Endothelial cell of umbilical vein (primary cell): Measurements from ENCODE around the gene ICA1L. TPM values are rescaled to one million over a fixed set of nuclear protein-coding genes. Genes with fewer than 3 reads are reported as not detected.
"Not testable (repeated sequence)": the region's sequence is repeated elsewhere in the genome, so short reads cannot be mapped to it uniquely, and the experiment has no call there.

Experiments used
- BruUV-seq: library from RNA; stranded (reverse); fragments of 400-500 nt; replicated peaks from 2 replicates; lab custom pipeline; 2021; lab: Mats Ljungman, UMichigan
- CTCF ChIA-PET: fragments of 300-600, 350-600 bp; sonication (Branson Sonifier 250); formaldehyde crosslinking; loops from one replicate; lab custom pipeline; 2021; ENCODE audit warnings: antibody characterized with exemption, inconsistent platforms; lab: Charles Lee
- POLR2A ChIA-PET: fragments of 300-600, 350-600 bp; sonication (Branson Sonifier 250); formaldehyde crosslinking; loops from one replicate; lab custom pipeline; 2021; ENCODE audit warnings: antibody characterized with exemption, inconsistent platforms; lab: Charles Lee
- DNase-seq: peaks from one replicate; pipeline ENCODE4 v3.0.0-alpha.2; 2011; ENCODE audit warnings: low read depth, low spot score
- FAIRE-seq: peaks from 2 replicates; lab custom pipeline; 2011; peaks lifted over from hg19 to GRCh38; lab: Jason Lieb, UNC
- H2AFZ ChIP-seq: 2 replicates; pipeline ENCODE4 v1.6.0; 2012; ENCODE audit warnings: low read depth, low read length, control low read depth, inconsistent platforms
- H3K27ac ChIP-seq: 2 replicates; pipeline ENCODE4 v1.5.1; 2011; ENCODE audit warnings: low read depth, mild to moderate bottlenecking, control low read depth, low read length, moderate library complexity; ENCODE audit not compliant: insufficient read depth
- H3K27me3 ChIP-seq, 2 experiments: 2 replicates each; pipeline versions ENCODE4 v1.6.0 to v1.6.1; 2011; ENCODE audit warnings: low read length in 2 of 2, mixed read lengths in 1 of 2; ENCODE audit not compliant: control insufficient read depth in 2 of 2, insufficient read depth in 2 of 2
- H3K36me3 ChIP-seq, 2 experiments: 2 replicates in 1 of 2; 3 replicates in 1 of 2; pipeline ENCODE4 v1.5.1; 2011; ENCODE audit warnings: low read length in 2 of 2, mild to moderate bottlenecking in 1 of 2, moderate library complexity in 1 of 2; ENCODE audit not compliant: control insufficient read depth in 2 of 2, insufficient read depth in 2 of 2; ENCODE audit errors: extremely low read depth in 1 of 2
- H3K4me1 ChIP-seq: 3 replicates; pipeline ENCODE4 v1.5.1; 2011; ENCODE audit warnings: mild to moderate bottlenecking, low read length; ENCODE audit not compliant: control insufficient read depth, insufficient read depth; ENCODE audit errors: extremely low read depth
- H3K4me2 ChIP-seq: 2 replicates; pipeline ENCODE4 v1.6.1; 2011; ENCODE audit warnings: low read length, control low read depth, mixed read lengths; ENCODE audit not compliant: insufficient read depth
- H3K4me3 ChIP-seq, 3 experiments: fragments of 200-600 bp in 1 of 3; sonication (generic), shearing (Covaris generic) in 1 of 3; replicated peaks in 1 of 3; 2 replicates each; pipeline ENCODE4 v1.5.1; 2011 to 2016; ENCODE audit warnings: control low read depth in 3 of 3, low read length in 3 of 3, mild to moderate bottlenecking in 2 of 3, inconsistent platforms in 1 of 3, low read depth in 1 of 3, moderate library complexity in 1 of 3; ENCODE audit not compliant: insufficient read depth in 1 of 3
- H3K79me2 ChIP-seq: 2 replicates; pipeline ENCODE4 v1.6.0; 2012; ENCODE audit warnings: low read length, inconsistent platforms; ENCODE audit not compliant: control insufficient read depth, insufficient read depth
- H3K9ac ChIP-seq: replicated peaks from 2 replicates; pipeline ENCODE3; 2011; ENCODE audit warnings: low read length, control low read depth; ENCODE audit not compliant: insufficient read depth; ENCODE audit errors: extremely low read depth
- H3K9me1 ChIP-seq: replicated peaks from 3 replicates; pipeline ENCODE4 v1.6.0; 2011; ENCODE audit warnings: mild to moderate bottlenecking, low read length; ENCODE audit not compliant: control insufficient read depth, insufficient read depth; ENCODE audit errors: extremely low read depth
- H3K9me3 ChIP-seq: replicated peaks from 2 replicates; pipeline ENCODE4 v1.5.1; 2012; ENCODE audit warnings: low read length, inconsistent platforms; ENCODE audit not compliant: control insufficient read depth, insufficient read depth
- H4K20me1 ChIP-seq: replicated peaks from 2 replicates; pipeline ENCODE3; 2011; ENCODE audit warnings: mild to moderate bottlenecking, low read length; ENCODE audit not compliant: control insufficient read depth, insufficient read depth; ENCODE audit errors: extremely low read depth
- CTCF ChIP-seq, 2 donors: IDR thresholded peaks; 1 replicate in 1 of 2; 2 replicates in 1 of 2; pipeline ENCODE4 v1.5.1; 2011; ENCODE audit warnings: low read length in 2 of 2, mild to moderate bottlenecking in 2 of 2, moderate library complexity in 2 of 2, control low read depth in 1 of 2, inconsistent platforms in 1 of 2, low read depth in 1 of 2; ENCODE audit not compliant: insufficient read depth in 1 of 2; ENCODE audit errors: extremely low read depth in 1 of 2
- EZH2 ChIP-seq: IDR thresholded peaks from 2 replicates; pipeline ENCODE4 v1.6.1; 2012; ENCODE audit warnings: borderline replicate concordance, low read depth, mild to moderate bottlenecking, moderate library complexity, low read length, inconsistent platforms; ENCODE audit not compliant: severe bottlenecking
- FOS ChIP-seq: IDR thresholded peaks from 2 replicates; pipeline ENCODE4 v1.6.1; 2011; ENCODE audit warnings: mild to moderate bottlenecking, low read length, moderate library complexity, borderline replicate concordance; ENCODE audit not compliant: insufficient read depth
- JUN ChIP-seq: IDR thresholded peaks from 2 replicates; pipeline ENCODE4 v1.6.1; 2011; ENCODE audit warnings: borderline replicate concordance, low read depth; ENCODE audit not compliant: insufficient read length, insufficient read depth
- MYC ChIP-seq: IDR thresholded peaks from one replicate; pipeline ENCODE4 v1.6.1; 2011; ENCODE audit warnings: mild to moderate bottlenecking, low read depth, low read length
- POLR2A ChIP-seq: IDR thresholded peaks from 2 replicates; pipeline ENCODE4 v1.6.1; 2012; ENCODE audit warnings: low read depth, mild to moderate bottlenecking, control low read depth, low read length
- POLR2AphosphoS5 ChIP-seq: IDR thresholded peaks from 2 replicates; pipeline ENCODE4 v1.6.1; 2012; ENCODE audit warnings: low read depth, mild to moderate bottlenecking, control low read depth, low read length, moderate library complexity; ENCODE audit not compliant: insufficient read depth
- dilution Hi-C: fragments of 300-500 bp; cut with MboI; formaldehyde crosslinking; loops from one replicate; pipeline ENCODE4 v1.15.0; 2019; ENCODE audit warnings: low sequenced_read_pairs; ENCODE audit not compliant: extremely low pct_ligation_motif_present
- intact Hi-C: fragments of 100-400 bp; cut with micrococcal nuclease; formaldehyde crosslinking; loops from one replicate; pipeline ENCODE4 v1.10.0; 2022
- polyA plus RNA-seq, 4 experiments: library from polyadenylated mRNA; depleted of rRNA in 3 of 4; stranded (reverse) in 3 of 4; unstranded in 1 of 4; fragments of >200 nt; gene quantifications; 2 replicates each; pipeline versions ENCODE4 v1.2.1 to v1.2.3, GENCODE V29; 2011 to 2012; ENCODE audit warnings: missing spikeins in 1 of 4
- total RNA-seq: library from RNA; stranded (reverse); gene quantifications from 2 replicates; pipeline ENCODE4 v1.2.3, GENCODE V29; 2021
- TF ChIP-seq, protein P1 (sequence below): IDR thresholded peaks from 2 replicates; pipeline ENCODE4 v1.6.1; 2011; ENCODE audit not compliant: insufficient read depth, insufficient read length

The ICA1L gene
- total and polyA plus RNA-seq, 2 donors (not counting 3 experiments of a cell fraction or from before 2014, with no cell fraction given): 1.6 to 3.7 TPM

GRCh38 chr2:202912342-202913201 lies 41.0 kb upstream of the ICA1L start:
- TF ChIP-seq POLR2AphosphoS5: peak; percentile 8
- Histone ChIP-seq H3K27ac (peak overlapping the region; percentile 86), H3K9ac (peak overlapping the region; percentile 97), H2AFZ (peak overlapping the region; percentile 79), H3K79me2 (peaks cover 37% of the 10 kb centered on the region), H3K4me3 (peak overlapping the region; percentile 84 to 97 (median 97)), H3K4me2 (peak overlapping the region; percentile 57)
- intact Hi-C loops: loop anchor here (1.0 to 10.0 kb wide), 4 partner anchors 192 to 542 kb away; partner anchors contain the start of gene ABI2
- H3K4me1 ChIP-seq, dilution Hi-C loops, H4K20me1 ChIP-seq, H3K9me3 ChIP-seq, FAIRE-seq, H3K27me3 ChIP-seq, H3K36me3 ChIP-seq, POLR2A ChIA-PET, H3K9me1 ChIP-seq: not testable (repeated sequence)
- CTCF ChIA-PET: interaction anchor here (1.1 kb wide), 1 partner anchor 41 kb away, joined by 3 read pairs; the partner anchor contains the start of gene ICA1L
- peak; percentile 18 for DNase-seq
- BruUV-seq: TSS peak; percentile 73

DNA sequence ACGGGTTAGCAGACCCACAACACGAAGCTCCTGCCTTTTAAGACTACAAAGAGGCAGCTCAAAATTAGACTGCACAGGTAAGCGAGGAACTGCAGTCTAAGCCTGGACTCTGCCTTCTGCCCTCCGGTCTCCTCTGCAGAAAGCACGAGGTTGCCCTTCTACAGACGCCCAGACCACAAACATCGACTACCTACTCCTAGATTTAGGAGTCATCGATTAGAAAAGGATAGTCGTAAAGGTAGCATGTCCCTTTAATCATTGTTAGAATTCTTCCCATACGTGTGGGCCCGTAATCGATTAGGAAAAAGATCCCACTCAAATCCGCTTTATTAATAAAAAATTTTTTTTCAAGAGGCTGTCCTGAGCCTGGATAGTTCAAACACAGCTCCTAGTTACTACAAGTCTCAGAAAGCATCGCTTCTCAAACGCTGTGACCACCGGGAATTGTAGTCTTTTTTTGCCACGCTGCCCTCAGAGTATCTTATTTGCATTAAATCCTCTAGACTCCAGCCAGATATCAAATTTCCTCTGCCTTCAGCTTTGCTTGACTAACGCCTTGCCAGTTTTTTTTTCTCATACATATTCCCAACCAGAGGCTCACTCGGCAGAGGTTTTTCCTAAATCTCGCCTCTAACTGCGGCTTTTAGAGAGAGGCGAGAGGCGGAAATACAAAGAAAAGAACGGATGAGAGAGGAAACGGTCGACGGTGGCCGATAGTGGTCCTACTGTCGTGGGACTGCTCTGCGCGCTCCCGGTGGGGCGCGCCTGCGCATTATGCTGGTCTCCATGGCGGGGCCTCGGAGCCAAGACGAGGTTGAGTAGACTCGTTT lies 40.2 kb upstream of the ICA1L start, which contains the start of the genes CARF and WDR12:
Gene CARF, plus strand, starts transcription at position 764 of the 830 bp plus-strand sequence. CDS start 29,628 bp downstream, outside the sequence.
Gene WDR12, minus strand, starts transcription at position 162 of the 830 bp plus-strand sequence. CDS start 197 bp downstream, outside the sequence.
- Histone ChIP-seq H3K27me3 (no peaks in the 10 kb centered on the region), H4K20me1 (no peaks in the 10 kb centered on the region), H3K4me3 (peak within 1 kb of the TSS; percentile 84 to 97 (median 97)), H3K4me2 (peak within 1 kb of the TSS; percentile 88), H2AFZ (peak within 1 kb of the TSS; percentile 79), H3K4me1 (peaks cover 7% of the 10 kb centered on the region), H3K9me1 (no peaks in the 10 kb centered on the region), H3K79me2 (peaks cover 38% of the 10 kb centered on the region), H3K9ac (peak within 1 kb of the TSS; percentile 97), H3K36me3 (no peaks in the 10 kb centered on the region), H3K9me3 (no peaks in the 10 kb centered on the region), H3K27ac (peak within 1 kb of the TSS; percentile 86)
- ChIA-PET CTCF (interaction anchor here (1.1 kb wide), 1 partner anchor 40 kb away, joined by 3 read pairs; the partner anchor contains the start of gene ICA1L), POLR2A (interaction anchor here (0.6 kb wide), 1 partner anchor 216 kb away, joined by 6 read pairs; no protein-coding TSS in a partner anchor)
- DNase-seq (peak; percentile 96), FAIRE-seq (peak; percentile 76)
- TF ChIP-seq POLR2AphosphoS5 (peak; percentile 55), POLR2A (peak; percentile 78), MYC (peak; percentile 96), CTCF (IDR thresholded peaks at IDR 0.05; ENCODE audit: extremely low read depth in 1 of 2, insufficient read depth in 1 of 2, low read depth in 1 of 2, low read length in 2 of 2) (no peak), EZH2 (no peak), FOS (no peak), JUN (no peak)
- TF ChIP-seq, protein P1, sequence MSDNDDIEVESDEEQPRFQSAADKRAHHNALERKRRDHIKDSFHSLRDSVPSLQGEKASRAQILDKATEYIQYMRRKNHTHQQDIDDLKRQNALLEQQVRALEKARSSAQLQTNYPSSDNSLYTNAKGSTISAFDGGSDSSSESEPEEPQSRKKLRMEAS: peak; percentile 78
- intact Hi-C loops (loop anchor here (1.0 to 10.0 kb wide), 5 partner anchors 103 to 543 kb away; partner anchors contain the start of genes ABI2 and NBEAL1), dilution Hi-C loops (no loop called here)
- BruUV-seq: no TSS peak
